Middle frontal gyrus (tissue), 1 donor: ENCODE measurements around the gene AVPR1B.
"Not testable (repeated sequence)": the region's sequence is repeated elsewhere in the genome, so short reads cannot be mapped to it uniquely, and the experiment has no call there.

Source experiments
- DNase-seq: peaks from one replicate; pipeline ENCODE4 v3.0.0-alpha.2; 2015; ENCODE audit warnings: low spot score; ENCODE audit errors: extremely low spot score

AVPR1B gene

GRCh38 chr1:206082831-206083695, 34.1 kb downstream of the AVPR1B start:
- no peak for DNase-seq

GRCh38 chr1:206081856-206082255, 35.3 kb downstream of the AVPR1B start:
- DNase-seq: no peak

- no peak for DNase-seq
These were observed 37.0 kb downstream of the AVPR1B start for GRCh38 chr1:206080026-206080820.

GRCh38 chr1:206079135-206079534, 38.1 kb downstream of the AVPR1B start:
- no peak for DNase-seq

GRCh38 chr1:206075786-206076755, 41.1 kb downstream of the AVPR1B start:
- DNase-seq: no peak

GRCh38 chr1:206074839-206075238, 42.3 kb downstream of the AVPR1B start:
- no peak for DNase-seq

- DNase-seq: no peak
These were observed 46.4 kb downstream of the AVPR1B start for GRCh38 chr1:206070627-206071304.

GRCh38 chr1:206068314-206068713, 48.9 kb downstream of the AVPR1B start:
- no peak for DNase-seq

GRCh38 chr1:206067486-206068227, 49.5 kb downstream of the AVPR1B start:
- no peak for DNase-seq

GRCh38 chr1:206066479-206067171, 50.6 kb downstream of the AVPR1B start:
- DNase-seq: no peak

GRCh38 chr1:206065547-206066145, 51.5 kb downstream of the AVPR1B start:
- DNase-seq: no peak

- not testable (repeated sequence) for DNase-seq
These were observed 52.7 kb downstream of the AVPR1B start for GRCh38 chr1:206064501-206064900.

GRCh38 chr1:206064001-206064400, 53.2 kb downstream of the AVPR1B start:
- not testable (repeated sequence) for DNase-seq

- DNase-seq: no peak
These were observed 54.7 kb downstream of the AVPR1B start for GRCh38 chr1:206062464-206062863.

- DNase-seq: no peak
These were observed 56.3 kb downstream of the AVPR1B start for GRCh38 chr1:206060844-206061243.
